B cell (primary cell): ENCODE measurements around the gene PUS7.
A peak's percentile ranks its signal among the peaks of the same experiment; 100 is the strongest.

ENCODE experiments used
- CTCF ChIP-seq: fragments of 200-600 bp; IDR thresholded peaks from one replicate; pipeline ENCODE4 v1.8.0; 2022; ENCODE audit warnings: antibody characterized with exemption, mild to moderate bottlenecking
- EZH2 ChIP-seq: IDR thresholded peaks from 2 replicates; pipeline ENCODE4 v1.6.1; 2012; ENCODE audit warnings: borderline replicate concordance, low read depth, mild to moderate bottlenecking, moderate library complexity, low read length; ENCODE audit not compliant: insufficient read depth, poor library complexity, severe bottlenecking

DNA sequence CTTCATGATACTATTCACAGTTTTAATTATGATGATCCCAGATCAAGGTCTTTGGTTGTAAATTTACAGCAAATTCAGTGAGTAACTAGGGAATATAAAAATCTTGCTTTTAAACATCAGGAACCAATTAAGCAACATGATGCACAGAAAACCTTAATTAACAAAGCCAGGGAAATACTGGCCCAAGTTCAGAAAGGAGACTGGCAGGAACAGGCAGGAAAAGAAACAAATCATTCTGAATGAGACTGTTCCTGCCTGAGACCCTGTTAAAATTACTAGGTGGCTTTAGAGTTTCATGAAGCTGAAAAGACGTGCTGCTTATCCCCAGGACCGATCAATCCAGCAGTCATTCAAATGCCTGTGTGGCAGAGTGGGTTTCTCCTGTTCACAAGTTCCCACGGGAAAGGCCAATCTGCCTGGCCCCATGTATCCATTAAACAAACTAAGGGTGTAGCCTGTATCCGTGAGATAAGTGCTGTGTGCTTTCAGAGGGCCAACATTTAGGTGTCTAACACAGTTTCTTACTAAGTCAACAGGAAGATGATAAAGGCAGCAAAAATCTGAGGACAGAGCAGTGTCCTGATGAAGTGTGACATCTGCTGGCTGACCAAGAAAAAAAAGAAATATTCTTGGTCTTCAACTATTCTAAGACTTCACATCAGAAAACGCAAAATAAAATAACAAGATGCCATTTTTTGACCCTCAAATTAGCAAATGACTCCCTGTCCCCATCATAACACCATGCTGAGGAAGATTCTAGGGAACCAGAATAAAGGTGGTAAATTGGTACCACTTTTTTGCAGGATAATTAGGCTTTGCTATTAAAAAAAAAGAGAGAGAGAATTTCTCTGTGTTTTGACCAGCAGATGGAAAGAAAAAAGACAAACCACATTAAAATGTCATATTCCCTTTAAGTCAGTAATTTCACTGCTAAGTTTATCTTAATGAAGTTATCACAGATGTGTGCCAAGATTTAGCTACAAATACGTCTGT, 34.2 kb downstream of the PUS7 start:
- TF ChIP-seq CTCF (peak; percentile 75), EZH2 (no peak)
